ENCODE results near the gene MIPEP. TPM values are rescaled to one million over a fixed set of nuclear protein-coding genes. Genes with fewer than 3 reads are reported as not detected.

Gene MIPEP
- total and polyA plus RNA-seq, 10 of the 15 experiments (the other 5 are each of a cell fraction or from before 2014, with no cell fraction given), result 15.6 to 56.2 (median 29.8) TPM

- no TSS peak for BruUV-seq (replicated peaks)
- in situ Hi-C loops (cut with MboI) (no loop called here), intact Hi-C loops (cut with micrococcal nuclease; ENCODE audit: unreplicated experiment) (no loop called here)
- Histone ChIP-seq H3K36me3 (ENCODE audit: control insufficient read depth in 2 of 2, insufficient read depth in 2 of 2, low read length in 1 of 2) (peaks cover 0 to 2% of the 10 kb centered on the region in 2 experiments; a peak in 1 of 4 replicates), H3K4me1 (ENCODE audit: control insufficient read depth, insufficient read depth, low read length) (no peaks in the 10 kb centered on the region), H2AFZ (ENCODE audit: control insufficient read depth, low read depth, low read length) (no peak overlapping the region), H3K4me2 (ENCODE audit: control insufficient read depth, insufficient read depth) (no peak overlapping the region), H3K9me3 (replicated peaks; ENCODE audit: control insufficient read depth, insufficient read depth, low read length) (no peaks in the 10 kb centered on the region), H4K20me1 (ENCODE audit: control insufficient read depth, insufficient read depth) (no peaks in the 10 kb centered on the region), H3K4me3 (no peak overlapping the region), H3K9ac (ENCODE audit: control insufficient read depth, insufficient read depth, low read length) (no peak overlapping the region), H3K27me3 (replicated peaks in 1 of 2; ENCODE audit: control insufficient read depth in 2 of 2, insufficient read depth in 2 of 2, low read length in 1 of 2) (no peaks in the 10 kb centered on the region), H3K79me2 (ENCODE audit: control insufficient read depth, insufficient read depth, low read length) (no peaks in the 10 kb centered on the region), H3K27ac (ENCODE audit: control insufficient read depth, insufficient read depth) (no peak overlapping the region)
- DNase-seq (ENCODE audit: low read depth, low spot score), result no peak
- SMC1A ChIA-PET (ENCODE audit: uncharacterized antibody, unreplicated experiment), result no interaction called here
- TF ChIP-seq SMAD5 (IDR thresholded peaks at IDR 0.05; ENCODE audit: low read depth) (no peak), PKNOX1 (IDR thresholded peaks at IDR 0.05) (no peak)
- CTCF ChIA-PET, result no interaction called here
- POLR2A ChIA-PET, result no interaction called here
- WGBS (ENCODE audit: insufficient coverage, insufficient replicate concordance, low lambda C conversion rate, missing lambda C conversion rate), result 96% methylated on average over 9 of the region's 9 CpGs
- no peak for FAIRE-seq
- RAD21 ChIA-PET (ENCODE audit: unreplicated experiment), result no interaction called here
- ATAC-seq, result no peak
These were observed 129.2 kb downstream of the MIPEP start for GRCh38 chr13:23760000-23760399.

GRCh38 chr13:23758798-23759527 is 130.2 kb downstream of the MIPEP start:
- POLR2A ChIA-PET, result no interaction called here
- Histone ChIP-seq H3K4me2 (ENCODE audit: control insufficient read depth, insufficient read depth) (no peak overlapping the region), H3K4me1 (ENCODE audit: control insufficient read depth, insufficient read depth, low read length) (no peaks in the 10 kb centered on the region), H2AFZ (ENCODE audit: control insufficient read depth, low read depth, low read length) (no peak overlapping the region), H4K20me1 (ENCODE audit: control insufficient read depth, insufficient read depth) (no peaks in the 10 kb centered on the region), H3K27ac (ENCODE audit: control insufficient read depth, insufficient read depth) (no peak overlapping the region), H3K9me3 (replicated peaks; ENCODE audit: control insufficient read depth, insufficient read depth, low read length) (no peaks in the 10 kb centered on the region), H3K36me3 (ENCODE audit: control insufficient read depth in 2 of 2, insufficient read depth in 2 of 2, low read length in 1 of 2) (peaks cover 0 to 2% of the 10 kb centered on the region in 2 experiments; a peak in 1 of 4 replicates), H3K79me2 (ENCODE audit: control insufficient read depth, insufficient read depth, low read length) (no peaks in the 10 kb centered on the region), H3K27me3 (replicated peaks in 1 of 2; ENCODE audit: control insufficient read depth in 2 of 2, insufficient read depth in 2 of 2, low read length in 1 of 2) (no peaks in the 10 kb centered on the region), H3K9ac (ENCODE audit: control insufficient read depth, insufficient read depth, low read length) (no peak overlapping the region), H3K4me3 (no peak overlapping the region)
- intact Hi-C loops (cut with micrococcal nuclease; ENCODE audit: unreplicated experiment), result no loop called here
- 66% methylated on average over 7 of the region's 9 CpGs for WGBS (ENCODE audit: insufficient coverage, insufficient replicate concordance, low lambda C conversion rate, missing lambda C conversion rate)
- CTCF ChIA-PET, result interaction anchor here (1.1 kb wide), 1 partner anchor 7 kb away, joined by 3 read pairs; no protein-coding TSS in a partner anchor
- no peak for TF ChIP-seq BCLAF1 (IDR thresholded peaks at IDR 0.05)
- TF ChIP-seq ZBTB4 (CRISPR knock-in tag; IDR thresholded peaks at IDR 0.05), result no peak
- FAIRE-seq, result no peak
- ATAC-seq, result no peak
- BruUV-seq (replicated peaks), result no TSS peak
- RAD21 ChIA-PET (ENCODE audit: unreplicated experiment), result no interaction called here
- in situ Hi-C loops (cut with MboI), result no loop called here
- no peak for DNase-seq (ENCODE audit: low read depth, low spot score)
- SMC1A ChIA-PET (ENCODE audit: uncharacterized antibody, unreplicated experiment), result interaction anchor here (1.0 kb wide), 1 partner anchor 9 kb away, joined by 3 read pairs; no protein-coding TSS in a partner anchor

Measured in GM12878 (cell line).